ENCODE measurements around the gene GRIP2.

Gene GRIP2

GRCh38 chr3:14451844-14452739 lies 88.0 kb downstream of the GRIP2 start (continued):
- no peak for TF ChIP-seq ZNF624 (tag by site-specific recombination; IDR thresholded peaks at IDR 0.05)
- 0 out of 2 replicates have a peak, but pooled peaks have one; percentile 34 for TF ChIP-seq ZNF146 (tag by site-specific recombination; IDR thresholded peaks at IDR 0.05)
- peak; percentile 85 for TF ChIP-seq ZIC2 (tag by site-specific recombination; IDR thresholded peaks at IDR 0.05)
- TF ChIP-seq ZNF398 (tag by site-specific recombination; IDR thresholded peaks at IDR 0.05) = peak; percentile 96
- TF ChIP-seq ZNF19 (tag by site-specific recombination; IDR thresholded peaks at IDR 0.05; ENCODE audit: low read depth) = no peak
- TF ChIP-seq ZNF560 (tag by site-specific recombination; IDR thresholded peaks at IDR 0.05; ENCODE audit: borderline replicate concordance) = no peak
- TF ChIP-seq ZXDB (tag by site-specific recombination; IDR thresholded peaks at IDR 0.05) = peak; percentile 17; the same call in 1 of the 2 replicates
- TF ChIP-seq HOXD13 (CRISPR knock-in tag; IDR thresholded peaks at IDR 0.05; ENCODE audit: borderline replicate concordance) = no peak
- TF ChIP-seq, protein P1, sequence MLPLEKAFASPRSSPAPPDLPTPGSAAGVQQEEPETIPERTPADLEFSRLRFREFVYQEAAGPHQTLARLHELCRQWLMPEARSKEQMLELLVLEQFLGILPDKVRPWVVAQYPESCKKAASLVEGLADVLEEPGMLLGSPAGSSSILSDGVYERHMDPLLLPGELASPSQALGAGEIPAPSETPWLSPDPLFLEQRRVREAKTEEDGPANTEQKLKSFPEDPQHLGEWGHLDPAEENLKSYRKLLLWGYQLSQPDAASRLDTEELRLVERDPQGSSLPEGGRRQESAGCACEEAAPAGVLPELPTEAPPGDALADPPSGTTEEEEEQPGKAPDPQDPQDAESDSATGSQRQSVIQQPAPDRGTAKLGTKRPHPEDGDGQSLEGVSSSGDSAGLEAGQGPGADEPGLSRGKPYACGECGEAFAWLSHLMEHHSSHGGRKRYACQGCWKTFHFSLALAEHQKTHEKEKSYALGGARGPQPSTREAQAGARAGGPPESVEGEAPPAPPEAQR (tag by site-specific recombination; IDR thresholded peaks at IDR 0.05) = no peak
- TF ChIP-seq ZNF366 (tag by site-specific recombination; conservative IDR thresholded peaks at IDR 0.05) = peak; percentile 95
- no peak for TF ChIP-seq ZNF701 (tag by site-specific recombination; IDR thresholded peaks at IDR 0.05)
- TF ChIP-seq SP3 (tag by site-specific recombination; IDR thresholded peaks at IDR 0.05) = peak; percentile 54
- TF ChIP-seq KLF16 (tag by site-specific recombination; IDR thresholded peaks at IDR 0.05) = 0 out of 2 replicates have a peak, but pooled peaks have one; percentile 42
- TF ChIP-seq, protein P2, sequence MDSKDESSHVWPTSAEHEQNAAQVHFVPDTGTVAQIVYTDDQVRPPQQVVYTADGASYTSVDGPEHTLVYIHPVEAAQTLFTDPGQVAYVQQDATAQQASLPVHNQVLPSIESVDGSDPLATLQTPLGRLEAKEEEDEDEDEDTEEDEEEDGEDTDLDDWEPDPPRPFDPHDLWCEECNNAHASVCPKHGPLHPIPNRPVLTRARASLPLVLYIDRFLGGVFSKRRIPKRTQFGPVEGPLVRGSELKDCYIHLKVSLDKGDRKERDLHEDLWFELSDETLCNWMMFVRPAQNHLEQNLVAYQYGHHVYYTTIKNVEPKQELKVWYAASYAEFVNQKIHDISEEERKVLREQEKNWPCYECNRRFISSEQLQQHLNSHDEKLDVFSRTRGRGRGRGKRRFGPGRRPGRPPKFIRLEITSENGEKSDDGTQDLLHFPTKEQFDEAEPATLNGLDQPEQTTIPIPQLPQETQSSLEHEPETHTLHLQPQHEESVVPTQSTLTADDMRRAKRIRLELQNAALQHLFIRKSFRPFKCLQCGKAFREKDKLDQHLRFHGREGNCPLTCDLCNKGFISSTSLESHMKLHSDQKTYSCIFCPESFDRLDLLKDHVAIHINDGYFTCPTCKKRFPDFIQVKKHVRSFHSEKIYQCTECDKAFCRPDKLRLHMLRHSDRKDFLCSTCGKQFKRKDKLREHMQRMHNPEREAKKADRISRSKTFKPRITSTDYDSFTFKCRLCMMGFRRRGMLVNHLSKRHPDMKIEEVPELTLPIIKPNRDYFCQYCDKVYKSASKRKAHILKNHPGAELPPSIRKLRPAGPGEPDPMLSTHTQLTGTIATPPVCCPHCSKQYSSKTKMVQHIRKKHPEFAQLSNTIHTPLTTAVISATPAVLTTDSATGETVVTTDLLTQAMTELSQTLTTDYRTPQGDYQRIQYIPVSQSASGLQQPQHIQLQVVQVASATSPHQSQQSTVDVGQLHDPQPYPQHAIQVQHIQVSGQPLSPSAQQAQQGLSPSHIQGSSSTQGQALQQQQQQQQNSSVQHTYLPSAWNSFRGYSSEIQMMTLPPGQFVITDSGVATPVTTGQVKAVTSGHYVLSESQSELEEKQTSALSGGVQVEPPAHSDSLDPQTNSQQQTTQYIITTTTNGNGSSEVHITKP (tag by site-specific recombination; IDR thresholded peaks at IDR 0.05) = peak; percentile 85
- TF ChIP-seq BCL6B (tag by site-specific recombination; IDR thresholded peaks at IDR 0.05) = no peak
- TF ChIP-seq, protein P3, sequence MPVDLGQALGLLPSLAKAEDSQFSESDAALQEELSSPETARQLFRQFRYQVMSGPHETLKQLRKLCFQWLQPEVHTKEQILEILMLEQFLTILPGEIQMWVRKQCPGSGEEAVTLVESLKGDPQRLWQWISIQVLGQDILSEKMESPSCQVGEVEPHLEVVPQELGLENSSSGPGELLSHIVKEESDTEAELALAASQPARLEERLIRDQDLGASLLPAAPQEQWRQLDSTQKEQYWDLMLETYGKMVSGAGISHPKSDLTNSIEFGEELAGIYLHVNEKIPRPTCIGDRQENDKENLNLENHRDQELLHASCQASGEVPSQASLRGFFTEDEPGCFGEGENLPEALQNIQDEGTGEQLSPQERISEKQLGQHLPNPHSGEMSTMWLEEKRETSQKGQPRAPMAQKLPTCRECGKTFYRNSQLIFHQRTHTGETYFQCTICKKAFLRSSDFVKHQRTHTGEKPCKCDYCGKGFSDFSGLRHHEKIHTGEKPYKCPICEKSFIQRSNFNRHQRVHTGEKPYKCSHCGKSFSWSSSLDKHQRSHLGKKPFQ (tag by site-specific recombination; IDR thresholded peaks at IDR 0.05) = no peak
- TF ChIP-seq, protein P4, sequence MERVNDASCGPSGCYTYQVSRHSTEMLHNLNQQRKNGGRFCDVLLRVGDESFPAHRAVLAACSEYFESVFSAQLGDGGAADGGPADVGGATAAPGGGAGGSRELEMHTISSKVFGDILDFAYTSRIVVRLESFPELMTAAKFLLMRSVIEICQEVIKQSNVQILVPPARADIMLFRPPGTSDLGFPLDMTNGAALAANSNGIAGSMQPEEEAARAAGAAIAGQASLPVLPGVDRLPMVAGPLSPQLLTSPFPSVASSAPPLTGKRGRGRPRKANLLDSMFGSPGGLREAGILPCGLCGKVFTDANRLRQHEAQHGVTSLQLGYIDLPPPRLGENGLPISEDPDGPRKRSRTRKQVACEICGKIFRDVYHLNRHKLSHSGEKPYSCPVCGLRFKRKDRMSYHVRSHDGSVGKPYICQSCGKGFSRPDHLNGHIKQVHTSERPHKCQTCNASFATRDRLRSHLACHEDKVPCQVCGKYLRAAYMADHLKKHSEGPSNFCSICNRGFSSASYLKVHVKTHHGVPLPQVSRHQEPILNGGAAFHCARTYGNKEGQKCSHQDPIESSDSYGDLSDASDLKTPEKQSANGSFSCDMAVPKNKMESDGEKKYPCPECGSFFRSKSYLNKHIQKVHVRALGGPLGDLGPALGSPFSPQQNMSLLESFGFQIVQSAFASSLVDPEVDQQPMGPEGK (tag by site-specific recombination; IDR thresholded peaks at IDR 0.05) = peak; percentile 93
- TF ChIP-seq ZNF843 (tag by site-specific recombination; IDR thresholded peaks at IDR 0.05) = no peak
- TF ChIP-seq TRIM28 (IDR thresholded peaks at IDR 0.05; ENCODE audit: borderline replicate concordance, low read length) = no peak
- peak; percentile 88; the same call in 1 of the 2 replicates for TF ChIP-seq ZNF24 (tag by site-specific recombination; IDR thresholded peaks at IDR 0.05)
- peak; percentile 87 for TF ChIP-seq KLF1 (tag by site-specific recombination; IDR thresholded peaks at IDR 0.05)
- no peak; the same call in 1 of the 2 replicates for TF ChIP-seq ZBTB6 (tag by site-specific recombination; IDR thresholded peaks at IDR 0.05)
- TF ChIP-seq, protein P5, sequence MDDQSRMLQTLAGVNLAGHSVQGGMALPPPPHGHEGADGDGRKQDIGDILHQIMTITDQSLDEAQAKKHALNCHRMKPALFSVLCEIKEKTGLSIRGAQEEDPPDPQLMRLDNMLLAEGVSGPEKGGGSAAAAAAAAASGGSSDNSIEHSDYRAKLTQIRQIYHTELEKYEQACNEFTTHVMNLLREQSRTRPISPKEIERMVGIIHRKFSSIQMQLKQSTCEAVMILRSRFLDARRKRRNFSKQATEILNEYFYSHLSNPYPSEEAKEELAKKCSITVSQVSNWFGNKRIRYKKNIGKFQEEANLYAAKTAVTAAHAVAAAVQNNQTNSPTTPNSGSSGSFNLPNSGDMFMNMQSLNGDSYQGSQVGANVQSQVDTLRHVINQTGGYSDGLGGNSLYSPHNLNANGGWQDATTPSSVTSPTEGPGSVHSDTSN (CRISPR knock-in tag; IDR thresholded peaks at IDR 0.05) = no peak
- no peak for TF ChIP-seq ZNF202 (tag by site-specific recombination; IDR thresholded peaks at IDR 0.05; ENCODE audit: borderline replicate concordance)
